Measurements from ENCODE around the gene MAGEA9B.
"Not testable (repeated sequence)": the region's sequence is repeated elsewhere in the genome, so short reads cannot be mapped to it uniquely, and the experiment has no call there.

MAGEA9B gene

GRCh38 chrX:149610511-149610910 lies 23.3 kb upstream of the MAGEA9B start:
- H3K9me3 ChIP-seq (ENCODE audit: severe bottlenecking) = no peaks in the 10 kb centered on the region
- no peak for DNase-seq (ENCODE audit: low spot score)
- ATAC-seq (ENCODE audit: low read depth) = no peak

GRCh38 chrX:149607699-149608098 lies 20.4 kb upstream of the MAGEA9B start:
- no peak for DNase-seq (ENCODE audit: low spot score)
- H3K4me3 ChIP-seq (ENCODE audit: severe bottlenecking) = no peak overlapping the region
- no peak overlapping the region for H3K27ac ChIP-seq (ENCODE audit: poor library complexity, severe bottlenecking)
- H3K9me3 ChIP-seq (ENCODE audit: severe bottlenecking) = no peaks in the 10 kb centered on the region
- TF ChIP-seq, protein P1, sequence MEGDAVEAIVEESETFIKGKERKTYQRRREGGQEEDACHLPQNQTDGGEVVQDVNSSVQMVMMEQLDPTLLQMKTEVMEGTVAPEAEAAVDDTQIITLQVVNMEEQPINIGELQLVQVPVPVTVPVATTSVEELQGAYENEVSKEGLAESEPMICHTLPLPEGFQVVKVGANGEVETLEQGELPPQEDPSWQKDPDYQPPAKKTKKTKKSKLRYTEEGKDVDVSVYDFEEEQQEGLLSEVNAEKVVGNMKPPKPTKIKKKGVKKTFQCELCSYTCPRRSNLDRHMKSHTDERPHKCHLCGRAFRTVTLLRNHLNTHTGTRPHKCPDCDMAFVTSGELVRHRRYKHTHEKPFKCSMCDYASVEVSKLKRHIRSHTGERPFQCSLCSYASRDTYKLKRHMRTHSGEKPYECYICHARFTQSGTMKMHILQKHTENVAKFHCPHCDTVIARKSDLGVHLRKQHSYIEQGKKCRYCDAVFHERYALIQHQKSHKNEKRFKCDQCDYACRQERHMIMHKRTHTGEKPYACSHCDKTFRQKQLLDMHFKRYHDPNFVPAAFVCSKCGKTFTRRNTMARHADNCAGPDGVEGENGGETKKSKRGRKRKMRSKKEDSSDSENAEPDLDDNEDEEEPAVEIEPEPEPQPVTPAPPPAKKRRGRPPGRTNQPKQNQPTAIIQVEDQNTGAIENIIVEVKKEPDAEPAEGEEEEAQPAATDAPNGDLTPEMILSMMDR (IDR thresholded peaks at IDR 0.05; ENCODE audit: poor library complexity, severe bottlenecking) = no peak
- H3K27me3 ChIP-seq (ENCODE audit: insufficient read depth, poor library complexity, severe bottlenecking) = no peaks in the 10 kb centered on the region
- H3K36me3 ChIP-seq (ENCODE audit: low read depth) = no peaks in the 10 kb centered on the region
- no peak for ATAC-seq (ENCODE audit: low read depth)
- no peaks in the 10 kb centered on the region for H3K4me1 ChIP-seq (ENCODE audit: insufficient read depth, poor library complexity, severe bottlenecking)

More at GRCh38 chrX:149610511-149610910, 23.3 kb upstream of the MAGEA9B start:
- Histone ChIP-seq H3K4me1 (ENCODE audit: insufficient read depth, poor library complexity, severe bottlenecking) (no peaks in the 10 kb centered on the region), H3K4me3 (ENCODE audit: severe bottlenecking) (no peak overlapping the region), H3K27ac (ENCODE audit: poor library complexity, severe bottlenecking) (no peak overlapping the region), H3K36me3 (ENCODE audit: low read depth) (no peaks in the 10 kb centered on the region), H3K27me3 (ENCODE audit: insufficient read depth, poor library complexity, severe bottlenecking) (no peaks in the 10 kb centered on the region)
- TF ChIP-seq, protein P1 (IDR thresholded peaks at IDR 0.05; ENCODE audit: poor library complexity, severe bottlenecking) = no peak

- H3K27me3 ChIP-seq (ENCODE audit: insufficient read depth, poor library complexity, severe bottlenecking); H3K4me1 ChIP-seq (ENCODE audit: insufficient read depth, poor library complexity, severe bottlenecking); H3K9me3 ChIP-seq (ENCODE audit: severe bottlenecking); H3K36me3 ChIP-seq (ENCODE audit: low read depth); H3K4me3 ChIP-seq (ENCODE audit: severe bottlenecking); H3K27ac ChIP-seq (ENCODE audit: poor library complexity, severe bottlenecking); DNase-seq (ENCODE audit: low spot score); ATAC-seq (ENCODE audit: low read depth): not testable (repeated sequence)
Observed at GRCh38 chrX:149605248-149605885, 18.1 kb upstream of the MAGEA9B start.

DNA sequence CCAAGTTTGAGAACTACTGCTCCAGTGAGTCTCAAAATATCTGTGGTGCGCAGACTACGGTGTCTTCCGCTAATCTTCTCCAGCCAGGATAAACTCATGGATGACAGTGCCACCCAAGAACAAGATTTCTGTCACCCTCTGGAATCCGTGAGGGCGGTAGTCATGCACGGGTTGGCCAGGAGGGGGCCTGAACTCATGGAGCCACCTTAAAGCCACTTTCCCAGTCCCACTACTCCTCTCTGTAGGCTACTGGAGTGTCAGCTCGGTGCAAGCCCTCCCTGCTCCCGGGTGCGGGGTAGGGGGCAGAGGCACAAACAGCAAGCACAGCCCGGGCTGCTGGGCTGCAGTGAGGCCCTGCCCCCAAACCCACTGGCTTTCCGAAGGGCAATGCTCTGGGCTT lies 11.3 kb upstream of the MAGEA9B start:
- H3K9me3 ChIP-seq (ENCODE audit: severe bottlenecking); H3K27me3 ChIP-seq (ENCODE audit: insufficient read depth, poor library complexity, severe bottlenecking); DNase-seq (ENCODE audit: low spot score); ATAC-seq (ENCODE audit: low read depth); H3K27ac ChIP-seq (ENCODE audit: poor library complexity, severe bottlenecking); H3K36me3 ChIP-seq (ENCODE audit: low read depth); H3K4me3 ChIP-seq (ENCODE audit: severe bottlenecking); H3K4me1 ChIP-seq (ENCODE audit: insufficient read depth, poor library complexity, severe bottlenecking): not testable (repeated sequence)

DNA sequence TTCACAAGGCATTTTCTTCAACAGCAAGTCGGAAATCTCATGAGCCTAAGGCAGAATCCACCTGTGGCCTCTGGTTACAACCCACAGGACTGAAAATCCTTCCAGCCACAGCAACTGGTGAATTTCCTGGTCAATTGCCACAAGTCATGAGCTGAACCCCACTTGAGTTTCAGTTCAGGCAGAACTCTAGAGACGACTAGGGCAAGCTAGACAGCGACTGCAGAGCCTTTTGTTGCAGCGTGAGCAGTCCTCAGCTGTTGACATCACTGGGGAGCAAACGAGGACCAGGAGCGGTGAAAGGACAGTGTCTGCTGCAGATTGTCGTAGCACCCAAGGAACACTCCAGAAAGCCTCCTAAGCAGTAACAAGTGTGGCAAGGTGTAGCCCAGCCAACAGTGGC lies 8.7 kb upstream of the MAGEA9B start:
- H3K27ac ChIP-seq (ENCODE audit: poor library complexity, severe bottlenecking); DNase-seq (ENCODE audit: low spot score); H3K9me3 ChIP-seq (ENCODE audit: severe bottlenecking); ATAC-seq (ENCODE audit: low read depth); H3K4me3 ChIP-seq (ENCODE audit: severe bottlenecking); H3K36me3 ChIP-seq (ENCODE audit: low read depth); H3K4me1 ChIP-seq (ENCODE audit: insufficient read depth, poor library complexity, severe bottlenecking); H3K27me3 ChIP-seq (ENCODE audit: insufficient read depth, poor library complexity, severe bottlenecking): not testable (repeated sequence)

GRCh38 chrX:149595214-149595613 lies 8.0 kb upstream of the MAGEA9B start, which contains the start of gene HSFX2:
Gene HSFX2 (minus strand): TSS chrX:149595314. CDS start chrX:149594700, 614 bp downstream.
- DNase-seq (ENCODE audit: low spot score) = not testable (repeated sequence)

GRCh38 chrX:149590993-149591392 lies 3.7 kb upstream of the MAGEA9B start:
- not testable (repeated sequence) for DNase-seq (ENCODE audit: low spot score); H3K4me1 ChIP-seq (ENCODE audit: insufficient read depth, poor library complexity, severe bottlenecking); H3K9me3 ChIP-seq (ENCODE audit: severe bottlenecking); H3K4me3 ChIP-seq (ENCODE audit: severe bottlenecking); ATAC-seq (ENCODE audit: low read depth); H3K36me3 ChIP-seq (ENCODE audit: low read depth); H3K27me3 ChIP-seq (ENCODE audit: insufficient read depth, poor library complexity, severe bottlenecking); H3K27ac ChIP-seq (ENCODE audit: poor library complexity, severe bottlenecking)

More at GRCh38 chrX:149595214-149595613, 8.0 kb upstream of the MAGEA9B start, which contains the start of gene HSFX2:
- H3K27me3 ChIP-seq (ENCODE audit: insufficient read depth, poor library complexity, severe bottlenecking); H3K4me1 ChIP-seq (ENCODE audit: insufficient read depth, poor library complexity, severe bottlenecking); H3K36me3 ChIP-seq (ENCODE audit: low read depth); H3K9me3 ChIP-seq (ENCODE audit: severe bottlenecking); H3K27ac ChIP-seq (ENCODE audit: poor library complexity, severe bottlenecking); H3K4me3 ChIP-seq (ENCODE audit: severe bottlenecking); ATAC-seq (ENCODE audit: low read depth): not testable (repeated sequence)

DNA sequence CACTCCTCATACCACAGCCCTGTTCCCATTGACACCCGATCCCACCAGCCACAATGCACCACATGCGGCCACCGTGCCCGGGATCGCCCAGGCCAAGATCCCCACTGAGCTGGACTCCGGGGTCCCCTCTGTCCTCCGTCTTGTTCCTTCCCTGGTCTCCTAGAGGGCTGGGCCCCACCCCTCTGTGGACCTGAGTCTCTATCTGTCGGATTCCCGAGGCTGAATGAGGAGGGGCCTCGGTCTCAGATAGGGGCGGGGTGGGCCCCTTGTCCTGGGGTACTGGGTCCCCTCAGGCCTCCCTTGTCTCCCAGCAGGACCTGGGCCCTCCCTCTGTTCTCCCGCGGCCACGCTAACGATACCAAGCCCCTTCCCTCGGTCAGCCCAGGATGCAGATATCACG lies 1.6 kb downstream of the MAGEA9B start:
- not testable (repeated sequence) for H3K36me3 ChIP-seq (ENCODE audit: low read depth); DNase-seq (ENCODE audit: low spot score); ATAC-seq (ENCODE audit: low read depth); H3K4me1 ChIP-seq (ENCODE audit: insufficient read depth, poor library complexity, severe bottlenecking); H3K27ac ChIP-seq (ENCODE audit: poor library complexity, severe bottlenecking); H3K9me3 ChIP-seq (ENCODE audit: severe bottlenecking); H3K27me3 ChIP-seq (ENCODE audit: insufficient read depth, poor library complexity, severe bottlenecking); H3K4me3 ChIP-seq (ENCODE audit: severe bottlenecking)

DNA sequence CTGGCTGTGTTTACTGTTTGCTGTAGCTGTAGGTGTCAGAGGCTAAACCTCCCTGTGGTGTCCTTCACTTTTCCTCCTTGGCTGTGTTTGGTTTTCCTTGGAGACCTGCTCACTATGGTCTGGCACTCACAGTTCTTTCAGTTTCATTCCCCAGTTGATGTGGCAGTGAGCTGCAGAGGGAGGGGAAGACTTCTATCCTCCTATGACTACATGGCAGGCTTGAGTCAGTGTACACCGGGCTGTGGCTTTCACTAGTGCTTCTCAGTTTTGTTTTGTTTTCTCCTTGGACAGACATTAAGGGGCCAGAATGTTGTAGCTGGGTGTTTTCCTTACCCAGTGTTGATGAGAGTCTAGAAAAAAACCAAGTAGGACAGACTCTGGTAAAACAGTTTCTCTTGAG lies 13.8 kb downstream of the MAGEA9B start:
- not testable (repeated sequence) for ATAC-seq (ENCODE audit: low read depth); H3K4me1 ChIP-seq (ENCODE audit: insufficient read depth, poor library complexity, severe bottlenecking); H3K9me3 ChIP-seq (ENCODE audit: severe bottlenecking); H3K27me3 ChIP-seq (ENCODE audit: insufficient read depth, poor library complexity, severe bottlenecking); DNase-seq (ENCODE audit: low spot score); H3K4me3 ChIP-seq (ENCODE audit: severe bottlenecking); H3K36me3 ChIP-seq (ENCODE audit: low read depth); H3K27ac ChIP-seq (ENCODE audit: poor library complexity, severe bottlenecking)
